Esophagus (tissue), 2 donors: ENCODE measurements around the gene PTPRM. TPM values are rescaled to one million over a fixed set of nuclear protein-coding genes. Genes with fewer than 3 reads are reported as not detected.

ENCODE experiments used
- H3K27ac ChIP-seq, 2 donors: one replicate each; pipeline ENCODE4 v1.5.1; 2013; ENCODE audit warnings: low read depth in 2 of 2, mild to moderate bottlenecking in 2 of 2, inconsistent platforms in 1 of 2, low read length in 1 of 2, moderate library complexity in 1 of 2
- H3K27me3 ChIP-seq, 2 donors: one replicate each; pipeline ENCODE4 v1.6.1; 2013; ENCODE audit warnings: low read length in 2 of 2, control low read depth in 1 of 2, mild to moderate bottlenecking in 1 of 2; ENCODE audit not compliant: insufficient read depth in 2 of 2, control insufficient read depth in 1 of 2
- H3K36me3 ChIP-seq, 2 donors: one replicate each; pipeline ENCODE4 v1.6.1; 2013; ENCODE audit warnings: low read length in 1 of 2; ENCODE audit not compliant: control insufficient read depth in 2 of 2, insufficient read depth in 2 of 2
- H3K4me1 ChIP-seq, 2 donors: one replicate each; pipeline ENCODE4 v1.6.1; 2013; ENCODE audit warnings: low read length in 1 of 2; ENCODE audit not compliant: control insufficient read depth in 2 of 2, insufficient read depth in 2 of 2
- H3K4me3 ChIP-seq, 2 donors: one replicate each; pipeline ENCODE4 v1.5.1; 2013; ENCODE audit warnings: low read length in 2 of 2, mild to moderate bottlenecking in 2 of 2, low read depth in 1 of 2, moderate library complexity in 1 of 2
- H3K9me3 ChIP-seq, 2 donors: one replicate each; pipeline ENCODE4 v1.6.1; 2013; ENCODE audit warnings: mild to moderate bottlenecking in 2 of 2, low read depth in 1 of 2, low read length in 1 of 2, moderate library complexity in 1 of 2; ENCODE audit not compliant: control insufficient read depth in 2 of 2, insufficient read depth in 1 of 2
- WGBS, 2 donors: extraction: QIAGEN DNeasy Blood & Tissue Kit; methylation state at CpG; one replicate each; pipeline ENCODE4 v1.1.7; 2013; 5-methylcytosine and 5-hydroxymethylcytosine counted together
- polyA plus RNA-seq, 2 donors: library from polyadenylated mRNA; stranded (reverse); fragments of 200-250 nt; gene quantifications; one replicate each; pipeline ENCODE4 v1.2.3, GENCODE V29; 2013
- donor health status: healthy with polysubstance abuse.
- donor health status: Bipolar disorder and iron deficiency.

The PTPRM gene
- polyA plus RNA-seq, 2 donors: 6.3 to 10.4 TPM

- Histone ChIP-seq H3K27ac (no peak overlapping the region), H3K36me3 (no peaks in the 10 kb centered on the region), H3K9me3 (peaks cover 0 to 3% of the 10 kb centered on the region in 2 donors), H3K4me3 (no peak overlapping the region), H3K4me1 (peaks cover 0 to 4% of the 10 kb centered on the region in 2 donors), H3K27me3 (no peaks in the 10 kb centered on the region)
- WGBS, 2 donors: 92 to 94% methylated on average over 3 of the region's 3 CpGs
These were observed 30.4 kb downstream of the PTPRM start for GRCh38 chr18:7597500-7597899.

GRCh38 chr18:7598167-7599047 lies 31.3 kb downstream of the PTPRM start:
- Histone ChIP-seq H3K36me3 (no peaks in the 10 kb centered on the region), H3K4me3 (no peak overlapping the region), H3K9me3 (peaks cover 0 to 3% of the 10 kb centered on the region in 2 donors), H3K27ac (no peak overlapping the region), H3K27me3 (no peaks in the 10 kb centered on the region), H3K4me1 (peaks cover 0 to 4% of the 10 kb centered on the region in 2 donors)
- 80 to 82% methylated on average over 7 of the region's 7 CpGs for WGBS, 2 donors

- Histone ChIP-seq H3K36me3 (no peaks in the 10 kb centered on the region), H3K27me3 (no peaks in the 10 kb centered on the region), H3K27ac (no peak overlapping the region), H3K4me1 (peaks cover 0 to 4% of the 10 kb centered on the region in 2 donors), H3K9me3 (peaks cover 0 to 3% of the 10 kb centered on the region in 2 donors), H3K4me3 (no peak overlapping the region)
- 90% methylated on average over 6 of the region's 6 CpGs for WGBS, 2 donors
These were observed 32.9 kb downstream of the PTPRM start for GRCh38 chr18:7600036-7600435.

GRCh38 chr18:7600528-7601245 lies 33.6 kb downstream of the PTPRM start:
- Histone ChIP-seq H3K36me3 (no peaks in the 10 kb centered on the region), H3K9me3 (peaks cover 0 to 3% of the 10 kb centered on the region in 2 donors), H3K27me3 (no peaks in the 10 kb centered on the region), H3K4me3 (no peak overlapping the region), H3K4me1 (peaks cover 0 to 4% of the 10 kb centered on the region in 2 donors), H3K27ac (no peak overlapping the region)
- WGBS, 2 donors: 88 to 90% methylated on average over 13 of the region's 13 CpGs

- 82 to 90% methylated on average over 6 of the region's 6 CpGs for WGBS, 2 donors
- H3K4me1 ChIP-seq: peaks cover 0 to 4% of the 10 kb centered on the region in 2 donors
- H3K27me3 ChIP-seq: no peaks in the 10 kb centered on the region
- peaks cover 0 to 3% of the 10 kb centered on the region in 2 donors for H3K9me3 ChIP-seq
- no peaks in the 10 kb centered on the region for H3K36me3 ChIP-seq
- H3K27ac ChIP-seq: no peak overlapping the region
- H3K4me3 ChIP-seq: no peak overlapping the region
These were observed 34.1 kb downstream of the PTPRM start for GRCh38 chr18:7601246-7601615.

GRCh38 chr18:7601936-7602335 lies 34.8 kb downstream of the PTPRM start:
- Histone ChIP-seq H3K9me3 (peaks cover 0 to 3% of the 10 kb centered on the region in 2 donors), H3K4me3 (no peak overlapping the region), H3K36me3 (no peaks in the 10 kb centered on the region), H3K27me3 (no peaks in the 10 kb centered on the region), H3K27ac (no peak overlapping the region), H3K4me1 (peaks cover 0 to 4% of the 10 kb centered on the region in 2 donors)
- WGBS, 2 donors: 93 to 95% methylated on average over 3 of the region's 3 CpGs

GRCh38 chr18:7603259-7604000 lies 36.3 kb downstream of the PTPRM start:
- H3K27ac ChIP-seq: no peak overlapping the region
- no peaks in the 10 kb centered on the region for H3K27me3 ChIP-seq
- peaks cover 0 to 3% of the 10 kb centered on the region in 2 donors for H3K9me3 ChIP-seq
- H3K36me3 ChIP-seq: no peaks in the 10 kb centered on the region
- 57 to 69% methylated on average over 4 of the region's 4 CpGs for WGBS, 2 donors
- no peak overlapping the region for H3K4me3 ChIP-seq
- H3K4me1 ChIP-seq: peaks cover 0 to 4% of the 10 kb centered on the region in 2 donors

DNA sequence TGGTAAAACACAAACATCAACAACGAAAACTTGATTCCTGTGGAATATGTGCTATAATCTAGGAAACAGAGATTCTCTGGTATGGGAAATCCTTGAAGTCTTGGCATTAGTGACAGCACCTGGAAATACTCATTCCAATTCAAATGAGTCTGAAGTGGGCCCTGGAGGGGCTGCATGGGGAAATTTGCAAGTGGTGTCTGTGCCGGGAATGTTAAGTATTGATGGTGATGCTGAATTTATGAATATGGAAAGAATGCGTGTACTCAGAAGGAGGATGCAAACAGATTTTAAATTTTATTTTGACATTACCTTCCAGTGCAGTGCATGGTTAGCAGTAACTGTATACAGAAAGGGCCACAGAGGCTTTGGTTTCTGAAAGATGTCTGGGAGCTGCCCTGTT lies 37.2 kb downstream of the PTPRM start:
- no peaks in the 10 kb centered on the region for H3K27me3 ChIP-seq
- WGBS, 2 donors: 92 to 95% methylated on average over 3 of the region's 3 CpGs
- no peak overlapping the region for H3K4me3 ChIP-seq
- peaks cover 0 to 3% of the 10 kb centered on the region in 2 donors for H3K9me3 ChIP-seq
- H3K27ac ChIP-seq: no peak overlapping the region
- H3K36me3 ChIP-seq: no peaks in the 10 kb centered on the region
- H3K4me1 ChIP-seq: peaks cover 0 to 4% of the 10 kb centered on the region in 2 donors

DNA sequence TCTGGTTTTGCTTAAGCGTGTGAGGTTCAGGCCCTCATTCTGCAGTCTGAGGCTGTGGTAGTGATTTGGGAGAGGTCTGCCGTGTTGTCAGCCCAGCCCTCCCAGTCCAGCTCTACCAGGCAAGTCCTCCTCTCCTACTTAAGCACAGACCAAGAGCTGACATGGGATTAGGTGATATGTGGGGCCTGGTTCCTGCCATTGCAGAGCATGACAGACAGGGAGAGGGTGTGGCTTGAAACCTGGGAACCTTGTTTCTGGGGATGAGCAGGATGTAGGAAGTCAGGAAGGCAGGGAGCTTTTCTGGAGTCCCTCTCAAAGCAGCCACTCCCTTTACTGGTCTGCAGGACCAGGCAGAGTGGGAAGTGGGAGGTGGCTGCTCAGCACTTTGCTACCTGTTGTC lies 38.6 kb downstream of the PTPRM start:
- H3K27me3 ChIP-seq: no peaks in the 10 kb centered on the region
- 88 to 98% methylated on average over 2 of the region's 2 CpGs for WGBS, 2 donors

More for the DNA sequence above, 38.6 kb downstream of the PTPRM start:
- Histone ChIP-seq H3K4me3 (no peak overlapping the region), H3K9me3 (peaks cover 0 to 2% of the 10 kb centered on the region in 2 donors), H3K4me1 (peaks cover 0 to under 1% of the 10 kb centered on the region in 2 donors), H3K36me3 (no peaks in the 10 kb centered on the region), H3K27ac (no peak overlapping the region)
